ENCODE measurements around the gene S100A5. TPM values are rescaled to one million over a fixed set of nuclear protein-coding genes. Genes with fewer than 3 reads are reported as not detected.

S100A5 gene
- total RNA-seq, 1 experiment from 2014 or later: not detected

DNA sequence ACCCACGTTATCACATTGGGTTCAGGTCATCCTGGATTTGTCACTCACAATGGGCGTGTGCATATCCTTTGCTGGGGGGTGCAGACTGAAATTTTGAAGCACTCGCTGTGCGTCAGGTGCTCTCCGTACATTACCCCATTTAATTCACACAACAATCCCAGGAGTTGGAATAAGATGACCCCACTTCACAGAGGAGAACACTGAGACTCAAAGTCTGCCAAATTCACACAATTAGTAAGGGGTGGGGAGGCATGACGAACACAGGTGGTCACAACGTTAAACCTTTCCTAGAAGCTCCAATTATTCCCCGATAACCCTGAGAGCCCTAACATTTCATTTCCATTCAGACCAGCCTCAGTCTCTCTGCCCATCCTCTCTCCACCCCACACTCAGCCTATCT lies 28.7 kb upstream of the S100A5 start:
- no peak for DNase-seq
- CTCF ChIA-PET: interaction anchor here (0.6 to 2.4 kb wide), 3 partner anchors 14 to 65 kb away, joined by 3 to 117 read pairs (median 4); partner anchors contain the start of genes CHTOP and S100A6
- peaks cover 46% of the 10 kb centered on the region for H3K36me3 Mint-ChIP-seq (ENCODE audit: insufficient read depth, unreplicated experiment)
- no peak for TF ChIP-seq CTCF (IDR thresholded peaks at IDR 0.05; ENCODE audit: unreplicated experiment)
- no peaks in the 10 kb centered on the region for H3K27me3 Mint-ChIP-seq (ENCODE audit: unreplicated experiment)
- intact Hi-C loops (cut with micrococcal nuclease; ENCODE audit: unreplicated experiment): loop anchor here (5.0 kb wide), 1 partner anchor 217 kb away; no protein-coding TSS in a partner anchor
- H3K4me3 Mint-ChIP-seq (ENCODE audit: low read depth, unreplicated experiment): no peak overlapping the region
- peaks cover 80% of the 10 kb centered on the region for H3K4me1 Mint-ChIP-seq (ENCODE audit: low read depth, unreplicated experiment)
- H3K9me3 Mint-ChIP-seq (ENCODE audit: low read depth, unreplicated experiment): no peaks in the 10 kb centered on the region
- H3K27ac Mint-ChIP-seq (ENCODE audit: unreplicated experiment): peak overlapping the region; percentile 96
- no TSS peak for BruUV-seq (replicated peaks)

DNA sequence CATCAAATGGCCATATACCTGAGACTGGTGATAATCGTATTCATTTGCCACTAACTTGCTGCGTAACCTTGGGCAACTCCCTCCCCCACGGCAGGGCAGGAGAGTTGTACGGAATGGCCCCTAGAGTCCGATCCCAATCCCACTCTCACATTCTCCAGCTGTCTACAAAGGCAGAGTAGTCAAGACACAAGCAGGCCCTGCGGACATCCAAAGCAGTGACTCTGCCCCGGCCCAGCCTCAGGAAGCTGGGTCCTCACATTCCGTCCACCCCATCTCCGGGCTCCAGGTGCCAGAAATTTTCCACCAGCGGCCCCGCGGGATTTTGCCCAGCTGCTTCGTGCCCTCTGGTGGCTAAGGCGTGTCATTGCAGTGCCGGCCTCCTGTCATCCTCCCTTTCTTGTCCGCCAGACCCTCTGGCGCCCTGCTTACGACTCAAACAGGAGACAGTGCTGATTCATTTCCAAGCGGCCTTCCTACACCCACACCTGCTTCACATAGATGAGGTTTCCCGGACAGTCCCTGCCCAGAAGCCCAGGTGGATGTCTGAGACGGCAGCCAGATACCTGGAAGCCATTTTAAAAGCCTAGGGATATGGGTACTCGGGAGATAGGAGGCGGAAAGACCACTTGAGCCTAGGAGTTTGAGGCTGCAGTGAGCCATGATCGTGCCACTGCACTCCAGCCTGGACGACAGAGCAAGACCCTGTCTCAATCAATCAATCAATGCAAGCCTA lies 27.8 kb upstream of the S100A5 start:
- H3K4me1 Mint-ChIP-seq (ENCODE audit: low read depth, unreplicated experiment): peaks cover 79% of the 10 kb centered on the region

DNA sequence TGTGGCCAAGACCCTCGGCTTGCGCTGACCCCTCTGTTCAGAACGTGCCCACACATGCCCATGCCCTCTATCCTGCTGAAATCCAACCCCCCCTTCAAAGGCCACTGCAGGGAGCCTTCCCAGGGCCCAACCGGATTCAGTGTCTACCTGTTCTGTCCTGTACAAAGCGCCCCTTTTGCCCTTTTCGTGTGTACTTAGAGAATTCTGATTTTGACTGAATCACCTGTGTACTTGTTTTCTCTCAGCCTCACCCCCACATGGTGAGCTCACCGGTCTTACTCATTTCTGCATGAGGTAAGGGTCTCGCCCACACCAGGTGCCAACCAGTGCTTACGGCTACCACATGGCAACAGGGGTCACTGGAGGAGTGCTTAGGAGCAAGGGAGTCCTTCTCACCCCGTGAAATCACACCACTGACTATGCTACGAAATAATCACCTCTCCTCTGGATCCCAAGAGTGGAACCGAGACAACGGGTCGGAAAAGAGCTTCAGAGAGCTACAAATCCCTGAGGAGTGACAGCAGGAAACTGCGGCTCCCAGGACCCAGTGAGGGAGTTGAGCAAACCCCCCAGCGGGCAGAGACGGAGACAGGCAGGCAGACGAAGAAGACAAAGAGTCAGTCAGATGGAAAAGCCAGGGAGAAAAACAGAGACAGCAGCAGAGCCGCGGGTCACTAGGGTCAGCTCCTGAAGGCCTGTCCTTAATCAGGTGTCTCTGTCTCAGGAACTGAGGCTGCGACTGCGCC lies 27.1 kb upstream of the S100A5 start:
- peaks cover 71% of the 10 kb centered on the region for H3K4me1 Mint-ChIP-seq (ENCODE audit: low read depth, unreplicated experiment)
- CTCF ChIA-PET: interaction anchor here (0.6 to 2.4 kb wide), 17 partner anchors 16 to 103 kb away, joined by 3 to 117 read pairs (median 4); partner anchors contain the start of genes CHTOP, ILF2, S100A13 and S100A16
- peak overlapping the region; percentile 96 for H3K27ac Mint-ChIP-seq (ENCODE audit: unreplicated experiment)
- H3K9me3 Mint-ChIP-seq (ENCODE audit: low read depth, unreplicated experiment): no peaks in the 10 kb centered on the region
- H3K4me3 Mint-ChIP-seq (ENCODE audit: low read depth, unreplicated experiment): peak overlapping the region; percentile 51
- BruUV-seq (replicated peaks): TSS peak; percentile 87
- TF ChIP-seq CTCF (IDR thresholded peaks at IDR 0.05; ENCODE audit: unreplicated experiment): no peak
- no peaks in the 10 kb centered on the region for H3K27me3 Mint-ChIP-seq (ENCODE audit: unreplicated experiment)
- DNase-seq: peak; percentile 88
- peaks cover 46% of the 10 kb centered on the region for H3K36me3 Mint-ChIP-seq (ENCODE audit: insufficient read depth, unreplicated experiment)
- intact Hi-C loops (cut with micrococcal nuclease; ENCODE audit: unreplicated experiment): loop anchor here (1.0 to 5.0 kb wide), 3 partner anchors 34 to 215 kb away; no protein-coding TSS in a partner anchor

More for the DNA sequence above, 27.8 kb upstream of the S100A5 start:
- Mint-ChIP-seq H3K36me3 (ENCODE audit: insufficient read depth, unreplicated experiment) (peaks cover 46% of the 10 kb centered on the region), H3K27ac (ENCODE audit: unreplicated experiment) (peak overlapping the region; percentile 96), H3K4me3 (ENCODE audit: low read depth, unreplicated experiment) (peak overlapping the region; percentile 51), H3K9me3 (ENCODE audit: low read depth, unreplicated experiment) (no peaks in the 10 kb centered on the region), H3K27me3 (ENCODE audit: unreplicated experiment) (no peaks in the 10 kb centered on the region)
- peak; percentile 97 for DNase-seq
- CTCF ChIA-PET: interaction anchor here (1.0 to 2.4 kb wide), 15 partner anchors 16 to 102 kb away, joined by 3 to 117 read pairs (median 5); partner anchors contain the start of genes CHTOP, ILF2, S100A16 and S100A5
- intact Hi-C loops (cut with micrococcal nuclease; ENCODE audit: unreplicated experiment): loop anchor here (1.0 to 5.0 kb wide), 3 partner anchors 35 to 216 kb away; no protein-coding TSS in a partner anchor
- peak; percentile 97 for TF ChIP-seq CTCF (IDR thresholded peaks at IDR 0.05; ENCODE audit: unreplicated experiment)
- no TSS peak for BruUV-seq (replicated peaks)

All from Calu3 (cell line).